ENCODE measurements around the gene ARHGEF28. TPM values are rescaled to one million over a fixed set of nuclear protein-coding genes. Genes with fewer than 3 reads are reported as not detected.
A peak's percentile ranks its signal among the peaks of the same experiment; 100 is the strongest.

Gene ARHGEF28
- total RNA-seq, 3 donors from 2014 or later (not counting 1 experiment from before 2014, with no cell fraction given), result 2.3 to 7.1 (median 5.8) TPM

DNA sequence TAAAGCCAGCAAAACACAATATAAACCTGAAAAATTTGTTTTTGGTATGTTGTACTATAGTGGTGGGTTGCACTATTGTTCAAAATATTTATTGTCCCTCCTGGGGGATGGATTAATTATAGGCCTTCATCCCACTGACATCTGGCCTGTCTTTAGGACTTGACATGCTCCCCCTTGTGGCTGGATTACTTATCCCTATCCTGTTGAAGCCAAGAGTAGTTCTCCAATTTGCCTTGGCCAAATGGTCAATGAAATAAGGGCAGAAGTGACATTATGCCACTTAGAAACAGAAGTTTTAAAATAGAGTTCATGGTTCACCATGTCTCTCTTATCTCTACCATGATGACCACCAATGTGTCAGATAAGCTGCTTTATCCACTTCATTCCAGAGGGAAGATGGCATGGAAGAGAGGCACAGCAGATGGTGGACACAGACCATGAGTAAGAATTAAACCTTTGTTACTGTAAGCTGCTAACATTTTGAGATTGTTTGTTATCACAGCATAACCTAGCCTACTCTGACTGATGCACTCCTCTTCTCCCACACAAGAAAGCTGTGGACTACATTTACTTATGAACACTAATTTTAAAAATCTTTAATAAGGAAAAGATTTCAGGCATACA is 29.2 kb upstream of the ARHGEF28 start:
- peaks cover 5% of the 10 kb centered on the region for H3K36me3 Mint-ChIP-seq
- no peak overlapping the region for H3K4me3 ChIP-seq (ENCODE audit: low read length)
- no peak overlapping the region for H3K27ac ChIP-seq (ENCODE audit: low read length)
- intact Hi-C loops (cut with micrococcal nuclease), result no loop called here
- peaks cover 7 to 9% of the 10 kb centered on the region in 2 donors for H3K27me3 Mint-ChIP-seq (ENCODE audit: low read depth in 2 of 2)
- H3K4me3 Mint-ChIP-seq, result no peak overlapping the region
- no peaks in the 10 kb centered on the region for H3K4me1 Mint-ChIP-seq
- peak in 1 of 2 donors; percentile 38 for DNase-seq
- H3K9me3 Mint-ChIP-seq, result peaks cover 0 to 2% of the 10 kb centered on the region in 2 donors
- ATAC-seq, result no peak
- H3K9me3 ChIP-seq (ENCODE audit: control insufficient read depth, insufficient read depth, low read length), result no peaks in the 10 kb centered on the region
- TF ChIP-seq, protein P1, sequence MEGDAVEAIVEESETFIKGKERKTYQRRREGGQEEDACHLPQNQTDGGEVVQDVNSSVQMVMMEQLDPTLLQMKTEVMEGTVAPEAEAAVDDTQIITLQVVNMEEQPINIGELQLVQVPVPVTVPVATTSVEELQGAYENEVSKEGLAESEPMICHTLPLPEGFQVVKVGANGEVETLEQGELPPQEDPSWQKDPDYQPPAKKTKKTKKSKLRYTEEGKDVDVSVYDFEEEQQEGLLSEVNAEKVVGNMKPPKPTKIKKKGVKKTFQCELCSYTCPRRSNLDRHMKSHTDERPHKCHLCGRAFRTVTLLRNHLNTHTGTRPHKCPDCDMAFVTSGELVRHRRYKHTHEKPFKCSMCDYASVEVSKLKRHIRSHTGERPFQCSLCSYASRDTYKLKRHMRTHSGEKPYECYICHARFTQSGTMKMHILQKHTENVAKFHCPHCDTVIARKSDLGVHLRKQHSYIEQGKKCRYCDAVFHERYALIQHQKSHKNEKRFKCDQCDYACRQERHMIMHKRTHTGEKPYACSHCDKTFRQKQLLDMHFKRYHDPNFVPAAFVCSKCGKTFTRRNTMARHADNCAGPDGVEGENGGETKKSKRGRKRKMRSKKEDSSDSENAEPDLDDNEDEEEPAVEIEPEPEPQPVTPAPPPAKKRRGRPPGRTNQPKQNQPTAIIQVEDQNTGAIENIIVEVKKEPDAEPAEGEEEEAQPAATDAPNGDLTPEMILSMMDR (IDR thresholded peaks at IDR 0.05), result peak; percentile 43
- no peak overlapping the region for H3K27ac Mint-ChIP-seq
- H3K27me3 ChIP-seq (ENCODE audit: control insufficient read depth, insufficient read depth, low read length), result no peaks in the 10 kb centered on the region
- no peaks in the 10 kb centered on the region for H3K36me3 ChIP-seq (ENCODE audit: control insufficient read depth, insufficient read depth, low read length)
- no peaks in the 10 kb centered on the region for H3K4me1 ChIP-seq (ENCODE audit: control insufficient read depth, insufficient read depth, low read length)

DNA sequence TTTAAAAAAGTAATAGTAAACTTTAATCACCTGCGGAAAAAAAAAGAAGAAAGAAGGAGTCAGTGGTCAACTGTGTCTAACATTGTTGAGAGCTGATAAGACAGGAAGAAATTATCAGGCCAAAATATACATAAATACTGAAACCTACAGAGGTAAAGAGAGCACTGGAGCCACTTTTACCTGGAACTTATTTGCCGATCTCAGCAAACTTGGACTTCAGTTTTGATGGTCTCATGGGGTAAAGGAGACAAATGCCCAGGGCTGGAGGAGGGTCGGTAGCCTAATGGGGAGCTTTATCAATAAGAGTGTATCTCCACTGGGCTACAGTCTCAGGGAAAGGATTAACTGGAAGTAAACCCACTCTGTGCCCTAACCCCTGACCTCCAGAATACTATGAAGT is 26.6 kb upstream of the ARHGEF28 start:
- intact Hi-C loops (cut with micrococcal nuclease), result no loop called here
- H3K27ac ChIP-seq (ENCODE audit: low read length), result no peak overlapping the region
- Mint-ChIP-seq H3K4me3 (no peak overlapping the region), H3K9me3 (peaks cover 0 to 2% of the 10 kb centered on the region in 2 donors), H3K27me3 (ENCODE audit: low read depth in 2 of 2) (peaks cover 7 to 9% of the 10 kb centered on the region in 2 donors), H3K36me3 (peaks cover 9% of the 10 kb centered on the region), H3K4me1 (peaks cover 9 to 12% of the 10 kb centered on the region in 2 donors), H3K27ac (no peak overlapping the region)
- H3K27me3 ChIP-seq (ENCODE audit: control insufficient read depth, insufficient read depth, low read length), result no peaks in the 10 kb centered on the region
- TF ChIP-seq, protein P1 (IDR thresholded peaks at IDR 0.05), result no peak
- 90% methylated on average over 2 of the region's 3 CpGs for WGBS (ENCODE audit: insufficient coverage)
- H3K9me3 ChIP-seq (ENCODE audit: control insufficient read depth, insufficient read depth, low read length), result no peaks in the 10 kb centered on the region
- DNase-seq, result no peak
- no peaks in the 10 kb centered on the region for H3K36me3 ChIP-seq (ENCODE audit: control insufficient read depth, insufficient read depth, low read length)
- no peak for ATAC-seq
- H3K4me3 ChIP-seq (ENCODE audit: low read length), result no peak overlapping the region
- no peaks in the 10 kb centered on the region for H3K4me1 ChIP-seq (ENCODE audit: control insufficient read depth, insufficient read depth, low read length)

DNA sequence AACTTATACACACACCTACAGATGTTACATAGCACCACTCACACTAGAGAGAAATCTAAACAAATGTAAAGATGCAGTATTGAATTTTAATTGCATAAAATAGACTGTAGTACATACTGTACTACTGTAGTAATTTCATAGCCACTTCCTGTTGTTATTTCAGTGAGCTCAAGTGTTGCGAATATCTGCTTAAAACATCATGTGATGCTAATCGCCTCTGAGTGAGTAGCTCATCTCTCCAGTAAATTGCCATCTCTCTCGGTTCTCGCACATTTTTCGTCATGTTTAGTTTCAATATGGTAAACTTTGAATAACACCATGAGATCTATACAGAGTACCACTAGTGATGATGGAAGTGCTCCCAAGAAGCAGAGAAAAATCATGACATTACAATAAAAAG is 22.0 kb upstream of the ARHGEF28 start:
- Histone ChIP-seq H3K4me1 (ENCODE audit: control insufficient read depth, insufficient read depth, low read length) (no peaks in the 10 kb centered on the region), H3K4me3 (ENCODE audit: low read length) (no peak overlapping the region), H3K27me3 (ENCODE audit: control insufficient read depth, insufficient read depth, low read length) (no peaks in the 10 kb centered on the region), H3K27ac (ENCODE audit: low read length) (no peak overlapping the region), H3K36me3 (ENCODE audit: control insufficient read depth, insufficient read depth, low read length) (no peaks in the 10 kb centered on the region), H3K9me3 (ENCODE audit: control insufficient read depth, insufficient read depth, low read length) (no peaks in the 10 kb centered on the region)
- DNase-seq (no peak), ATAC-seq (peak; percentile 88 to 91 (median 91))
- peaks cover 5 to 9% of the 10 kb centered on the region in 2 donors for H3K27me3 Mint-ChIP-seq (ENCODE audit: low read depth in 2 of 2)
- H3K4me3 Mint-ChIP-seq, result peak overlapping the region; percentile 43
- TF ChIP-seq, protein P1 (IDR thresholded peaks at IDR 0.05), result no peak
- peak overlapping the region; percentile 10 to 58 for H3K27ac Mint-ChIP-seq
- intact Hi-C loops (cut with micrococcal nuclease), result no loop called here
- 69% methylated on average over 5 of the region's 5 CpGs for WGBS (ENCODE audit: insufficient coverage)
- H3K36me3 Mint-ChIP-seq, result peaks cover 9% of the 10 kb centered on the region
- peaks cover 0 to 2% of the 10 kb centered on the region in 2 donors for H3K9me3 Mint-ChIP-seq
- H3K4me1 Mint-ChIP-seq, result peaks cover 15 to 23% of the 10 kb centered on the region in 2 donors
